C4-2B (cell line): Measurements from ENCODE around the gene ALPI.
"Not testable (repeated sequence)": the region's sequence is repeated elsewhere in the genome, so short reads cannot be mapped to it uniquely, and the experiment has no call there.

Experiments used
- ZFX ChIP-seq: fragments of 450-650 bp; IDR thresholded peaks from 2 replicates; pipeline ENCODE4 v1.6.1; 2017
- TF ChIP-seq, protein P1 (sequence below): fragments of 450-650 bp; conservative IDR thresholded peaks from 2 replicates; pipeline ENCODE4 v1.5.1; 2017; ENCODE audit warnings: mild to moderate bottlenecking

DNA sequence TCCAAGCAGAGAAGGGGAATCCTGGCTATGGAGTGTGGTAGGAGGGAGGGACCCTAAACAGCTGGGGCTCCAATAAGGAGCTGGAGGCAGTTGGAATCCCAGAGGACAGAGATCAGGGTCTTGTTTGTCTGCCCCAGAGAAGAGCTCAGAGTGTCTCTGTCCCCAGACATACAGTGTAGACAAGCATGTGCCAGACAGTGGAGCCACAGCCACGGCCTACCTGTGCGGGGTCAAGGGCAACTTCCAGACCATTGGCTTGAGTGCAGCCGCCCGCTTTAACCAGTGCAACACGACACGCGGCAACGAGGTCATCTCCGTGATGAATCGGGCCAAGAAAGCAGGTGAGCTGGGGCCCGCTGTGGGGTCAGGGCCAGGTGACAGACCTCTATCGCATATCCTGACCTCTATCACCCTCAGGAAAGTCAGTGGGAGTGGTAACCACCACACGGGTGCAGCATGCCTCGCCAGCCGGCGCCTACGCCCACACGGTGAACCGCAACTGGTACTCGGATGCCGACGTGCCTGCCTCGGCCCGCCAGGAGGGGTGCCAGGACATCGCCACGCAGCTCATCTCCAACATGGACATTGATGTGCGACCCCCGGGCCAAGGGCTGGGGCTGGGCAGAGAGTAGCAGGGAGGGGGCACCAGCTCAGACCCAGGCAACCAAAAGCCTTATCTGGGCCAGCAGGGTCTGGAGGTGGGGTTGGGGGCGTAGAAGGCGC lies 48.4 kb upstream of the ALPI start:
- TF ChIP-seq, protein P1, sequence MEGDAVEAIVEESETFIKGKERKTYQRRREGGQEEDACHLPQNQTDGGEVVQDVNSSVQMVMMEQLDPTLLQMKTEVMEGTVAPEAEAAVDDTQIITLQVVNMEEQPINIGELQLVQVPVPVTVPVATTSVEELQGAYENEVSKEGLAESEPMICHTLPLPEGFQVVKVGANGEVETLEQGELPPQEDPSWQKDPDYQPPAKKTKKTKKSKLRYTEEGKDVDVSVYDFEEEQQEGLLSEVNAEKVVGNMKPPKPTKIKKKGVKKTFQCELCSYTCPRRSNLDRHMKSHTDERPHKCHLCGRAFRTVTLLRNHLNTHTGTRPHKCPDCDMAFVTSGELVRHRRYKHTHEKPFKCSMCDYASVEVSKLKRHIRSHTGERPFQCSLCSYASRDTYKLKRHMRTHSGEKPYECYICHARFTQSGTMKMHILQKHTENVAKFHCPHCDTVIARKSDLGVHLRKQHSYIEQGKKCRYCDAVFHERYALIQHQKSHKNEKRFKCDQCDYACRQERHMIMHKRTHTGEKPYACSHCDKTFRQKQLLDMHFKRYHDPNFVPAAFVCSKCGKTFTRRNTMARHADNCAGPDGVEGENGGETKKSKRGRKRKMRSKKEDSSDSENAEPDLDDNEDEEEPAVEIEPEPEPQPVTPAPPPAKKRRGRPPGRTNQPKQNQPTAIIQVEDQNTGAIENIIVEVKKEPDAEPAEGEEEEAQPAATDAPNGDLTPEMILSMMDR: not testable (repeated sequence)
- not testable (repeated sequence) for TF ChIP-seq ZFX
